ENCODE measurements around the gene CHST2. TPM values are rescaled to one million over a fixed set of nuclear protein-coding genes. Genes with fewer than 3 reads are reported as not detected.

CHST2 gene
- total RNA-seq, 1 donor from 2014 or later = 16.6 TPM

- Histone ChIP-seq H3K27ac (no peak overlapping the region), H3K36me3 (no peaks in the 10 kb centered on the region), H3K9me3 (no peaks in the 10 kb centered on the region), H3K4me1 (no peaks in the 10 kb centered on the region), H3K27me3 (no peaks in the 10 kb centered on the region), H3K4me3 (no peak overlapping the region)
- intact Hi-C loops (cut with DNase I) = no loop called here
- no peak for TF ChIP-seq CTCF (IDR thresholded peaks at IDR 0.05)
- no peak for DNase-seq (ENCODE audit: low spot score in 2 of 2)
These were observed 53.7 kb downstream of the CHST2 start for GRCh38 chr3:143173242-143173641.

Other genes with a start within 250 kb of the CHST2 start
- 58.1 TPM for gene PCOLCE2, start 230.7 kb upstream of the CHST2 start, total RNA-seq
- not detected for gene PAQR9, start 156.1 kb upstream of the CHST2 start, total RNA-seq
- gene U2SURP, start 118.2 kb upstream of the CHST2 start, total RNA-seq = 68.6 TPM

All from ascending aorta (tissue), 2 donors.